VCaP (cell line): ENCODE data around the gene SHKBP1.

Experiments
- H3K27ac ChIP-seq: fragments of 450-650 bp; 2 replicates; pipeline ENCODE4 v1.5.1; 2017
- CTCF ChIP-seq: fragments of 450-650 bp; conservative IDR thresholded peaks from 2 replicates; pipeline ENCODE4 v1.5.1; 2017; ENCODE audit warnings: mild to moderate bottlenecking, moderate library complexity

The SHKBP1 gene

GRCh38 chr19:40611096-40611495, 34.4 kb downstream of the SHKBP1 start:
- H3K27ac ChIP-seq: peak overlapping the region; percentile 79
- no peak for TF ChIP-seq CTCF

GRCh38 chr19:40611900-40612698, 35.4 kb downstream of the SHKBP1 start:
- TF ChIP-seq CTCF: no peak
- H3K27ac ChIP-seq: no peak overlapping the region

- no peak for TF ChIP-seq CTCF
- H3K27ac ChIP-seq: no peak overlapping the region
Observed at GRCh38 chr19:40612831-40613689, 36.4 kb downstream of the SHKBP1 start.

GRCh38 chr19:40613690-40614621, 37.3 kb downstream of the SHKBP1 start:
- H3K27ac ChIP-seq: no peak overlapping the region

GRCh38 chr19:40614622-40615411, 38.1 kb downstream of the SHKBP1 start:
- no peak overlapping the region for H3K27ac ChIP-seq
- TF ChIP-seq CTCF: no peak

More at GRCh38 chr19:40613690-40614621, 37.3 kb downstream of the SHKBP1 start:
- TF ChIP-seq CTCF: no peak

- no peak for TF ChIP-seq CTCF
- H3K27ac ChIP-seq: no peak overlapping the region
Observed at GRCh38 chr19:40616178-40616577, 39.5 kb downstream of the SHKBP1 start.
